GM18505 (cell line): ENCODE measurements around the gene RPL28.

ENCODE experiments used
- ATAC-seq: cut with Tn5 transposase; IDR thresholded peaks from one replicate; pipeline ENCODE4 v1.9.1; 2021; ENCODE audit not compliant: unreplicated experiment
- POLR2A ChIP-seq: IDR thresholded peaks from 4 replicates; pipeline ENCODE4 v1.6.1; 2011; ENCODE audit warnings: borderline replicate concordance; ENCODE audit not compliant: insufficient read depth, insufficient read length; ENCODE audit errors: extremely low read depth

The RPL28 gene

GRCh38 chr19:55385724-55386492 lies at the start of gene RPL28:
Gene RPL28 (plus strand): TSS chr19:55385932. CDS start chr19:55386358, 426 bp downstream.
- ATAC-seq = peak; percentile 62
- TF ChIP-seq POLR2A = peak; percentile 100

DNA sequence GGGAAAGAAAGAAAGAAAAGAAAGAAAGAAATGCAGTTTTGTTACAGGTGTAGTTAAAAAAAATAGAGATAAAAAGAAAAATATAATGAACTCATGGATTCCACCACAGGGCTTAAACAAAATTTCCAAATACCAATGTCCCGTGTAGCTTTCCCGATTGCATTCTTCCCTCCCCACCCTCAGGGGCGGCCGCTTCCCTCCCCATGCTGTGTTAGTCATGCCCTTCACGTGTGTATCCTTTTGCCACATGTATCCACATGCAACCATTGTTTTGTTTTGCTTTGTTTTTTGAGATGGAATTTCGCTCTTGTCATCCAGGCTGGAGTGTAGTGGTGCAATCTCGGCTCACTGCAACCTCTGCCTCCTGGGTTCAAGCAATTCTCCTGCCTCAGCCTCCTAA lies 49.6 kb upstream of the RPL28 start:
- no peak for ATAC-seq
- TF ChIP-seq POLR2A = no peak

- ATAC-seq = peak; percentile 78
- no peak for TF ChIP-seq POLR2A
Measured at GRCh38 chr19:55339105-55339888, 46.4 kb upstream of the RPL28 start, which contains the start of gene KMT5C. Gene KMT5C (plus strand): TSS chr19:55339876. CDS start chr19:55341937, 2,061 bp downstream.

- ATAC-seq = peak; percentile 1
Measured at GRCh38 chr19:55339889-55340783, 45.6 kb upstream of the RPL28 start.

DNA sequence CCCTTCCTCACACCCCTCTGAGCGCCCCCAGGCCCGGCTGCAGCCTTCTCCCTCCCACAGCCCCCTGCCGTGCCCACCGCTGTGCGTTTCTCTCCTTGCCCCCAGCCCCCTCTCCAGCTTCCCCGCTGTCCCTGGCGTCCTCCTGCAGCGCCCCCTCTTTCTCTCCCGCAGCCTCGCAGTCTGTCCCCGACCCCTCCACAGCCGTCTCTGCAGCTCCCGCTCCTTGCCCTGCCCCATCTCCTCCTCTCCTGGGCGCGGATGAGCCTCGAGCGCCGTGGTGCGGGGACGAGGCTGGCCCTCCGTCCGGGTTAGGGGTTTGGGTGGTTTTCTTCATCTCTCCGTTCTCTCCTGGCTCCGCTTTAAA lies 45.0 kb upstream of the RPL28 start:
- ATAC-seq = no peak
- TF ChIP-seq POLR2A = no peak

More at GRCh38 chr19:55339889-55340783, 45.6 kb upstream of the RPL28 start:
- TF ChIP-seq POLR2A = peak; percentile 71

DNA sequence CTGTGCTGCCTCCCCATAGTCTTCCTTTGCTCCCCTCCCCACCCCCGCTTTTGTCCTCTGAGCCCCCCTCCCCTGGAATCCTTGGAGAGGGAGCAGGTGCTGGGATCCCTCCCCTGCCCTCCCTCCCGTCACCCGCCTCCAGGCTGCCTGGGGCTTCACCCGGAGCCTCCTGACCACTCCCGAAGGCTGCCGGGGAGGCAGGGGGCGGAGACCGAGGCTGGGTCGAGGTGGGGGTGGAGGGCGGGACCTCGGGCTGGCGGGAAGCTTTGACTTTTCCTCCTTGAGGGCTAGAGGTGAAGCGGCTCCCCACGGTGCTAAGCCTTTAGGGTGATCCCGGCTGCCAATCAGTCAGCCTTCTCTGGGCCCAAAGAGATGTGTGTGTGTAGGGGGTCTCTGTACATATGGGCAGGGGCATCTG lies 44.6 kb upstream of the RPL28 start:
- no peak for TF ChIP-seq POLR2A
- no peak for ATAC-seq

GRCh38 chr19:55341595-55342531 lies 43.9 kb upstream of the RPL28 start:
- no peak for TF ChIP-seq POLR2A
- ATAC-seq = no peak

DNA sequence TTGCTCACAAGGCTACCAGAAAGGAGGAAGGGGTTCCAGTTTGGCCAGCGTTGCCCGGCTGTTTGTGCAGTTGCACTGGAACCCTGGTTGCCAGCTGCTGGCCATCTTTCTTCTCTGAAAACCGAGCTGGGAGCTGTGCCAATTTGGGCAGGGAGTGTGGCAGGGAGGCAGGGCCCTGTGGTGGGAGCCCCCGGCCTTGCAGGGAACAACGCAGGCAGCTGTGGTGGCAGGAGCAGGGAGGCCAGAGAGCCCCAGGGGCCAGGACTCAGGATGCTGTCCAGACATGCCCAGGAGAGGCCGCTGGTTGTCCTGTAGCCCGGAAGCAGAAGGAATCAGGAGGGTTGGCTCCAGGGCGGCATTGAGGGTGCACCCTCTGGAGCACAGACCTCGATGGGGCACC lies 41.3 kb upstream of the RPL28 start:
- TF ChIP-seq POLR2A = no peak
- no peak for ATAC-seq

GRCh38 chr19:55345101-55345817 lies 40.5 kb upstream of the RPL28 start:
- no peak for ATAC-seq
- no peak for TF ChIP-seq POLR2A

DNA sequence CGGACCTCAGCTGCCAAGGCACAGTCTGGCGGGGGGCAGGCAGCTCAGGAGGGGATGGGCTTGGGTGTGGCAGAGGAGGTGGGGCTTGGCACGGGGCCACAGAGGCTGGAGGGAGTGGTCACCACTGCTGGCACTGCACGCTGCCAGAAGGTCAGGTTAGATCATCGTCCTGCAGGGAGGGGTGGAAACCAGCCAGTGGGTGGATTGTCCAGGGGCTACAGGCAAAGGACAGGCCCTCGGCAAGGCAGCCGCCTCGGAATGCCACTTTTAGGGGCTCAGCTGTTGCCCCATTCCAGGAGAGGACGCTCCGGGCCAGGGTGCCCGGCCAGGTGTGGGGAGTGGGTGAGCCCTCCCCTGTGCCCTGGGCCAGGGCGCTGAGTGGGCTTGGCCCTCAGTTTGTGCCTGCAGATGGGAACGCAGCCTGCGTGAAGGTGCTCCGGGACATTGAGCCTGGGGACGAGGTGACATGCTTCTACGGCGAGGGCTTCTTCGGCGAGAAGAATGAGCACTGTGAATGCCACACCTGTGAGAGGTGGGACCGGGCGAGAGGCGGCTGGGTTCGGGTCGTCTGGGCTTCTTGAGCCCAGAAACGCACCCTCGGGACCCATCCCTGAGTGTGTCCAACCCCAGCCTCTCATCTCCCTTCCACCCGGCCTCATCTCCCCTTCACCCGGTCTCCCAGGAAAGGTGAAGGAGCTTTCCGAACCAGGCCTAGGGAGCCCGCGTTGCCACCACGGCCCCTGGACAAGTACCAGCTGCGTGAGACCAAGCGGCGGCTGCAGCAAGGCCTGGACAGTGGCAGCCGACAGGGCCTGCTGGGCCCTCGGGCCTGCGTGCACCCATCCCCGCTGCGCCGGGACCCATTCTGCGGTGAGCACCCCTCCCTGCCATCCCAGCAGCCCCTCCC lies 39.7 kb upstream of the RPL28 start:
- ATAC-seq = no peak
- TF ChIP-seq POLR2A = no peak

- no peak for ATAC-seq
- no peak for TF ChIP-seq POLR2A
Measured at GRCh38 chr19:55346725-55347441, 38.8 kb upstream of the RPL28 start.
